ENCODE measurements around the gene CDC5L. TPM values are rescaled to one million over a fixed set of nuclear protein-coding genes. Genes with fewer than 3 reads are reported as not detected.

Gene CDC5L
- total RNA-seq, 1 donor from 2014 or later, result 16.5 TPM

DNA sequence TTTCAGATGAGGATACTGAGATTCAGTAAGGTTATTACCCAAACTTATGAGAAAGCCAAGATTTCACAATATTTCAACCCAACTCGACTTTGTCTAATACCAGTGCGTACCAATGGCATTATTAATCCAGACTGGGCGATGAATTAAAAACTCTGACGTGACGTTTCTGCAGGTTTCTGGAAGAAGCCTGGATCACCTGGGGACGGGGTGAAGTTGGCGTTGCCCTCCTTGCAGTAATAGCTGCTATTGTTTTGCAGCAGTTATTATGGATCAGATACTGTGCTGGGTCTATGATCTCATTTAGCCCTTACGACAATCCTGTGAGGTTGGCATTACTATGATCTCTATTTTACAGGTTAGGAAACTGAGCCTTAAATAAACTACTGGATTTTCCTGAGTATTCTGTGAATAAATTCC is 569 bp upstream of the CDC5L start:
- Histone ChIP-seq H3K4me1 (peaks cover 29% of the 10 kb centered on the region), H3K9me3 (no peaks in the 10 kb centered on the region), H3K36me3 (peaks cover 0 to 7% of the 10 kb centered on the region in 2 donors), H3K27ac (peak overlapping the region; percentile 98), H3K27me3 (no peaks in the 10 kb centered on the region), H3K4me3 (peak overlapping the region; percentile 81 to 98)
- intact Hi-C loops (cut with DNase I), result no loop called here
- TF ChIP-seq, protein P1, sequence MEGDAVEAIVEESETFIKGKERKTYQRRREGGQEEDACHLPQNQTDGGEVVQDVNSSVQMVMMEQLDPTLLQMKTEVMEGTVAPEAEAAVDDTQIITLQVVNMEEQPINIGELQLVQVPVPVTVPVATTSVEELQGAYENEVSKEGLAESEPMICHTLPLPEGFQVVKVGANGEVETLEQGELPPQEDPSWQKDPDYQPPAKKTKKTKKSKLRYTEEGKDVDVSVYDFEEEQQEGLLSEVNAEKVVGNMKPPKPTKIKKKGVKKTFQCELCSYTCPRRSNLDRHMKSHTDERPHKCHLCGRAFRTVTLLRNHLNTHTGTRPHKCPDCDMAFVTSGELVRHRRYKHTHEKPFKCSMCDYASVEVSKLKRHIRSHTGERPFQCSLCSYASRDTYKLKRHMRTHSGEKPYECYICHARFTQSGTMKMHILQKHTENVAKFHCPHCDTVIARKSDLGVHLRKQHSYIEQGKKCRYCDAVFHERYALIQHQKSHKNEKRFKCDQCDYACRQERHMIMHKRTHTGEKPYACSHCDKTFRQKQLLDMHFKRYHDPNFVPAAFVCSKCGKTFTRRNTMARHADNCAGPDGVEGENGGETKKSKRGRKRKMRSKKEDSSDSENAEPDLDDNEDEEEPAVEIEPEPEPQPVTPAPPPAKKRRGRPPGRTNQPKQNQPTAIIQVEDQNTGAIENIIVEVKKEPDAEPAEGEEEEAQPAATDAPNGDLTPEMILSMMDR (IDR thresholded peaks at IDR 0.05), result no peak
- TF ChIP-seq POLR2A (IDR thresholded peaks at IDR 0.05) (no peak), POLR2AphosphoS5 (IDR thresholded peaks at IDR 0.05; ENCODE audit: insufficient read depth in 1 of 2, low read depth in 1 of 2) (no peak)
- DNase-seq (ENCODE audit: extremely low spot score in 2 of 2), result no peak

DNA sequence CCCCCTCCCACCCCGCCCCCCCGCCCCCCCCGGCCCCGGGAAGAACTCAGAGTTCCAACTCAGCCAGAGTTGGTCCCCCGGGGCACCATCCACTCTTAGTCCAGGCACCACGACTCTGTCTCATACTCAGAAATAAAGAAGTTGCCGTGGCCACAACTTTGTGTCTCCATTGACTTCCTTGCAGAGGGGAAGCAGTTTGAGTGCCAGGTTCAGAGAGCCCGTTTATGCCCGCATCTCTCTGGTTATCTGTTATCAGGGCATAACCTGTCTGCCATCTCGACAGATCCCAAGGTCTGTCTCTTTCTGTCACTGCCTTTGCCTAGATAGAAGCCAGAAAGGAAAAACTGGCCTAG is 605 bp downstream of the CDC5L start:
- H3K27me3 ChIP-seq, result no peaks in the 10 kb centered on the region
- H3K27ac ChIP-seq, result peak overlapping the region; percentile 98
- peaks cover 29% of the 10 kb centered on the region for H3K4me1 ChIP-seq
- H3K9me3 ChIP-seq, result no peaks in the 10 kb centered on the region
- TF ChIP-seq POLR2AphosphoS5 (IDR thresholded peaks at IDR 0.05; ENCODE audit: insufficient read depth in 1 of 2, low read depth in 1 of 2), result no peak
- TF ChIP-seq, protein P1 (IDR thresholded peaks at IDR 0.05), result no peak
- no peak for TF ChIP-seq POLR2A (IDR thresholded peaks at IDR 0.05)
- no peak for DNase-seq (ENCODE audit: extremely low spot score in 2 of 2)
- peaks cover 0 to 14% of the 10 kb centered on the region in 2 donors for H3K36me3 ChIP-seq
- H3K4me3 ChIP-seq, result peak overlapping the region; percentile 81 to 98
- intact Hi-C loops (cut with DNase I), result no loop called here

DNA sequence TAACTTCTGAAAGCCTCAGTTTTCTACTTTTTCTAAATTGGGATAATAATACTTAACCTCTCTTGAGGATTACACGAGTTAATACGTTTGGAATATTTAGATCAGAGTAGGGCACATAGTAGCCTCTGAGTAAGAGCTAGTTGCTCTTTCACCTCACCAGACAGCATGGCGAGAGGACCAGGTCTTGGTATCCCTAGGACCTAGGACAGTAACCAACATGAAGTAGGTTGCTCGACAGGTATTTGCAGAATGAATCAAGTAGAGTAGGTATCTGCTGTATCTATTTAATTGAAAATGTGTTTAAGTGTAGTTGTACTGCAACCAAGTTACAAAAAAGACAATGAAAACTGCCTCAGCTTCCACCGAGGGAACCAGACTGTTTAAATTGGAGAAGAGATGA is 1.4 kb downstream of the CDC5L start:
- intact Hi-C loops (cut with DNase I), result no loop called here
- H3K27me3 ChIP-seq, result no peaks in the 10 kb centered on the region
- no peaks in the 10 kb centered on the region for H3K9me3 ChIP-seq
- peaks cover 0 to 22% of the 10 kb centered on the region in 2 donors for H3K36me3 ChIP-seq
- DNase-seq (ENCODE audit: extremely low spot score in 2 of 2), result no peak
- TF ChIP-seq POLR2A (IDR thresholded peaks at IDR 0.05) (no peak), POLR2AphosphoS5 (IDR thresholded peaks at IDR 0.05; ENCODE audit: insufficient read depth in 1 of 2, low read depth in 1 of 2) (no peak)
- TF ChIP-seq, protein P1 (IDR thresholded peaks at IDR 0.05), result no peak
- peaks cover 29% of the 10 kb centered on the region for H3K4me1 ChIP-seq
- H3K27ac ChIP-seq, result no peak overlapping the region
- peak overlapping the region; percentile 81 to 98 for H3K4me3 ChIP-seq

DNA sequence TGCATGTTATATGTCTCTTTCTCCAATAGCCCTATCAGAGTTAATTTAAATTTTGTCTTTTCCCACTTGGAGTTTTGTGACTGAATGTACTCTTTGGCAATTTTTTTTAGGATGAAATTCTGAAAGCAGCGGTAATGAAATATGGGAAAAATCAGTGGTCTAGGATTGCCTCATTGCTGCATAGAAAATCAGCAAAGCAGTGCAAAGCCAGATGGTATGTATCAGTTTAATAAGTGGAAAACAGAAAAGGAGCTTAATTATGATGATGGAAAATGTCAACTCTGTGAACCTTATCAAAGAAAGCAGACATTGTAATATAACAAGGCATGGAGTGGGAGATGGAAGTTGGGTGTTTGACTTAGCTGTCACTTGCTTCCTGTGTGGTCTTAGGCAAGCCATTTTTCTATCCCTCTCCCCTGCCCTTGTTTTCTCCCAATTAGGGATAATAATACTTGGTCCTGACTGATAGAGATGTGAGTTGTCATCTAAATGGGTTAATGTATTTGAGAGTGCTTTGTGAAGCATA is 2.7 kb downstream of the CDC5L start:
- H3K27me3 ChIP-seq, result no peaks in the 10 kb centered on the region
- peaks cover 0 to 36% of the 10 kb centered on the region in 2 donors for H3K36me3 ChIP-seq
- no peak for DNase-seq (ENCODE audit: extremely low spot score in 2 of 2)
- no peak overlapping the region for H3K27ac ChIP-seq
- intact Hi-C loops (cut with DNase I), result no loop called here
- TF ChIP-seq POLR2A (IDR thresholded peaks at IDR 0.05) (no peak), POLR2AphosphoS5 (IDR thresholded peaks at IDR 0.05; ENCODE audit: insufficient read depth in 1 of 2, low read depth in 1 of 2) (no peak)
- TF ChIP-seq, protein P1 (IDR thresholded peaks at IDR 0.05), result no peak
- no peak overlapping the region for H3K4me3 ChIP-seq
- H3K4me1 ChIP-seq, result peaks cover 29% of the 10 kb centered on the region
- no peaks in the 10 kb centered on the region for H3K9me3 ChIP-seq

DNA sequence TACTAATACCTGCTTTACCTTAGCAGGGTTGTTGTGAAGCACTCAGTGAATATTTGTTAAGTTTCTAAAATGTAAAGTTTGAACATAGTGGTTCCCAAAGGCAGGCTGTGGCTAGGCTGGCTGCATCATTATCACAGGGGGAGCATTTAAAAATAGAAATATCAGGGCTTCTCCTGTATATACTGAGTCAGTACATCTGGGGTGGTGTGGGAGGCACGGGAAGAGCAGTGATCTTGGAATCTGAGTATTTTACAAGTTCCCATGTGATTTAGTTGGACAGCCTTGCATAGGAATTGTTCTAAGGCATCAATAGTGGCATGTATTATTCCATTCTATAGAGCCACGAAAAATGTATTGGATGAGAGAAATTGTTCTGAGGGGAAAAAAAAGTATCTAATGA is 8.0 kb downstream of the CDC5L start:
- peaks cover 13% of the 10 kb centered on the region for H3K4me1 ChIP-seq
- H3K27ac ChIP-seq, result no peak overlapping the region
- TF ChIP-seq, protein P1 (IDR thresholded peaks at IDR 0.05), result no peak
- no peak for TF ChIP-seq POLR2A (IDR thresholded peaks at IDR 0.05)
- no peak for TF ChIP-seq POLR2AphosphoS5 (IDR thresholded peaks at IDR 0.05; ENCODE audit: insufficient read depth in 1 of 2, low read depth in 1 of 2)
- H3K36me3 ChIP-seq, result peaks cover 0 to 65% of the 10 kb centered on the region in 2 donors
- no peaks in the 10 kb centered on the region for H3K27me3 ChIP-seq
- H3K9me3 ChIP-seq, result no peaks in the 10 kb centered on the region
- no peak for DNase-seq (ENCODE audit: extremely low spot score in 2 of 2)
- intact Hi-C loops (cut with DNase I), result no loop called here
- no peak overlapping the region for H3K4me3 ChIP-seq
